ENCODE results near the gene PTGFR. TPM values are rescaled to one million over a fixed set of nuclear protein-coding genes. Genes with fewer than 3 reads are reported as not detected.

Gene PTGFR
- total RNA-seq, 1 experiment from 2014 or later: not detected

GRCh38 chr1:78522136-78522535, 31.4 kb downstream of the PTGFR start:
- no TSS peak for BruUV-seq (replicated peaks)
- Histone ChIP-seq H3K9me2 (ENCODE audit: insufficient read depth) (no peaks in the 10 kb centered on the region), H2AFZ (ENCODE audit: low read depth, low read length, poor library complexity, severe bottlenecking) (no peak overlapping the region), H3K27ac (ENCODE audit: low read depth, low read length) (no peak overlapping the region), H3K27me3 (ENCODE audit: insufficient read depth, low read length) (no peaks in the 10 kb centered on the region), H3K4me1 (ENCODE audit: control insufficient read depth in 1 of 2, insufficient read depth in 2 of 2, low read length in 2 of 2) (no peaks in the 10 kb centered on the region), H3K79me2 (ENCODE audit: insufficient read depth, low read length) (no peaks in the 10 kb centered on the region), H3K4me2 (ENCODE audit: low read length) (no peak overlapping the region), H3K36me3 (ENCODE audit: control insufficient read depth in 1 of 2, insufficient read depth in 2 of 2, low read length in 2 of 2) (no peaks in the 10 kb centered on the region), H4K20me1 (ENCODE audit: insufficient read depth) (no peaks in the 10 kb centered on the region), H3K4me3 (replicated peaks in 1 of 2; ENCODE audit: low read depth in 1 of 2, low read length in 2 of 2) (no peak overlapping the region), H3K9ac (ENCODE audit: low read length) (no peak overlapping the region), H3K9me3 (ENCODE audit: control insufficient read depth in 1 of 2, insufficient read depth in 1 of 2, low read depth in 1 of 2, low read length in 2 of 2) (no peaks in the 10 kb centered on the region)
- ATAC-seq (no peak), DNase-seq (ENCODE audit: low read depth, low spot score) (no peak)
- RAD21 ChIA-PET (ENCODE audit: low non-redundant PET in 1 of 2, low total read pairs in 2 of 2, uncharacterized antibody in 2 of 2, unreplicated experiment in 2 of 2): no interaction called here
- POLR2A ChIA-PET: no interaction called here
- intact Hi-C loops (cut with micrococcal nuclease): no loop called here
- no peak for TF ChIP-seq RAD21 (IDR thresholded peaks at IDR 0.05; ENCODE audit: low read depth)
- TF ChIP-seq SRF (IDR thresholded peaks at IDR 0.05; ENCODE audit: low read depth): no peak
- TF ChIP-seq EGR1 (IDR thresholded peaks at IDR 0.05; ENCODE audit: low read depth): no peak
- TF ChIP-seq ZNF274 (IDR thresholded peaks at IDR 0.05; ENCODE audit: low read depth, low read length): no peak
- TF ChIP-seq EZH2phosphoT487 (IDR thresholded peaks at IDR 0.05; ENCODE audit: borderline replicate concordance): no peak
- TF ChIP-seq ZBTB33 (IDR thresholded peaks at IDR 0.05; ENCODE audit: extremely low read depth, insufficient replicate concordance, low read length): no peak
- TF ChIP-seq, protein P1, sequence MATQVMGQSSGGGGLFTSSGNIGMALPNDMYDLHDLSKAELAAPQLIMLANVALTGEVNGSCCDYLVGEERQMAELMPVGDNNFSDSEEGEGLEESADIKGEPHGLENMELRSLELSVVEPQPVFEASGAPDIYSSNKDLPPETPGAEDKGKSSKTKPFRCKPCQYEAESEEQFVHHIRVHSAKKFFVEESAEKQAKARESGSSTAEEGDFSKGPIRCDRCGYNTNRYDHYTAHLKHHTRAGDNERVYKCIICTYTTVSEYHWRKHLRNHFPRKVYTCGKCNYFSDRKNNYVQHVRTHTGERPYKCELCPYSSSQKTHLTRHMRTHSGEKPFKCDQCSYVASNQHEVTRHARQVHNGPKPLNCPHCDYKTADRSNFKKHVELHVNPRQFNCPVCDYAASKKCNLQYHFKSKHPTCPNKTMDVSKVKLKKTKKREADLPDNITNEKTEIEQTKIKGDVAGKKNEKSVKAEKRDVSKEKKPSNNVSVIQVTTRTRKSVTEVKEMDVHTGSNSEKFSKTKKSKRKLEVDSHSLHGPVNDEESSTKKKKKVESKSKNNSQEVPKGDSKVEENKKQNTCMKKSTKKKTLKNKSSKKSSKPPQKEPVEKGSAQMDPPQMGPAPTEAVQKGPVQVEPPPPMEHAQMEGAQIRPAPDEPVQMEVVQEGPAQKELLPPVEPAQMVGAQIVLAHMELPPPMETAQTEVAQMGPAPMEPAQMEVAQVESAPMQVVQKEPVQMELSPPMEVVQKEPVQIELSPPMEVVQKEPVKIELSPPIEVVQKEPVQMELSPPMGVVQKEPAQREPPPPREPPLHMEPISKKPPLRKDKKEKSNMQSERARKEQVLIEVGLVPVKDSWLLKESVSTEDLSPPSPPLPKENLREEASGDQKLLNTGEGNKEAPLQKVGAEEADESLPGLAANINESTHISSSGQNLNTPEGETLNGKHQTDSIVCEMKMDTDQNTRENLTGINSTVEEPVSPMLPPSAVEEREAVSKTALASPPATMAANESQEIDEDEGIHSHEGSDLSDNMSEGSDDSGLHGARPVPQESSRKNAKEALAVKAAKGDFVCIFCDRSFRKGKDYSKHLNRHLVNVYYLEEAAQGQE (IDR thresholded peaks at IDR 0.05; ENCODE audit: low read depth): no peak
- TF ChIP-seq TCF7L2 (IDR thresholded peaks at IDR 0.05; ENCODE audit: borderline replicate concordance, extremely low read depth, insufficient read depth, insufficient read length): no peak
- TF ChIP-seq, protein P2, sequence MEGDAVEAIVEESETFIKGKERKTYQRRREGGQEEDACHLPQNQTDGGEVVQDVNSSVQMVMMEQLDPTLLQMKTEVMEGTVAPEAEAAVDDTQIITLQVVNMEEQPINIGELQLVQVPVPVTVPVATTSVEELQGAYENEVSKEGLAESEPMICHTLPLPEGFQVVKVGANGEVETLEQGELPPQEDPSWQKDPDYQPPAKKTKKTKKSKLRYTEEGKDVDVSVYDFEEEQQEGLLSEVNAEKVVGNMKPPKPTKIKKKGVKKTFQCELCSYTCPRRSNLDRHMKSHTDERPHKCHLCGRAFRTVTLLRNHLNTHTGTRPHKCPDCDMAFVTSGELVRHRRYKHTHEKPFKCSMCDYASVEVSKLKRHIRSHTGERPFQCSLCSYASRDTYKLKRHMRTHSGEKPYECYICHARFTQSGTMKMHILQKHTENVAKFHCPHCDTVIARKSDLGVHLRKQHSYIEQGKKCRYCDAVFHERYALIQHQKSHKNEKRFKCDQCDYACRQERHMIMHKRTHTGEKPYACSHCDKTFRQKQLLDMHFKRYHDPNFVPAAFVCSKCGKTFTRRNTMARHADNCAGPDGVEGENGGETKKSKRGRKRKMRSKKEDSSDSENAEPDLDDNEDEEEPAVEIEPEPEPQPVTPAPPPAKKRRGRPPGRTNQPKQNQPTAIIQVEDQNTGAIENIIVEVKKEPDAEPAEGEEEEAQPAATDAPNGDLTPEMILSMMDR (IDR thresholded peaks at IDR 0.05 in 2 of 3, conservative IDR thresholded peaks at IDR 0.05 in 1 of 3; ENCODE audit: borderline replicate concordance in 1 of 3, insufficient read depth in 1 of 3, low read depth in 2 of 3, low read length in 2 of 3): no peak
- TF ChIP-seq SIN3A (IDR thresholded peaks at IDR 0.05; ENCODE audit: low read depth): no peak
- no peak for TF ChIP-seq SP1 (IDR thresholded peaks at IDR 0.05; ENCODE audit: low read depth)
- no peak for TF ChIP-seq YY1 (IDR thresholded peaks at IDR 0.05; ENCODE audit: extremely low read depth, insufficient replicate concordance, low read depth, low read length)
- no peak for TF ChIP-seq FOSL1 (IDR thresholded peaks at IDR 0.05; ENCODE audit: low read depth)
- TF ChIP-seq POLR2AphosphoS5 (IDR thresholded peaks at IDR 0.05; ENCODE audit: low read depth, low read length): no peak
- no peak for TF ChIP-seq POLR2A (IDR thresholded peaks at IDR 0.05; ENCODE audit: borderline replicate concordance, extremely low read depth, insufficient read depth, insufficient read length)
- TF ChIP-seq, protein P3, sequence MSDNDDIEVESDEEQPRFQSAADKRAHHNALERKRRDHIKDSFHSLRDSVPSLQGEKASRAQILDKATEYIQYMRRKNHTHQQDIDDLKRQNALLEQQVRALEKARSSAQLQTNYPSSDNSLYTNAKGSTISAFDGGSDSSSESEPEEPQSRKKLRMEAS (IDR thresholded peaks at IDR 0.05): no peak
- CTCF ChIA-PET: no interaction called here
